Activated naive CD4-positive, alpha-beta T cell treated with anti-CD3 and anti-CD28 coated beads for 36 hours (primary cell): ENCODE results near the gene SLN. TPM values are rescaled to one million over a fixed set of nuclear protein-coding genes. Genes with fewer than 3 reads are reported as not detected.

Source experiments
- CTCF ChIA-PET: fragments of 350-600 bp; sonication (Branson Sonifier 250); formaldehyde crosslinking; loops from one replicate; lab custom pipeline; 2021; ENCODE audit warnings: antibody characterized with exemption; lab: Charles Lee
- DNase-seq: peaks from one replicate; pipeline ENCODE4 v3.0.0-alpha.2; 2020
- H3K27ac Mint-ChIP-seq: one replicate; pipeline ENCODE4 v1.8.0; 2021; ENCODE audit warnings: mild to moderate bottlenecking, mixed read lengths
- H3K27me3 Mint-ChIP-seq: one replicate; pipeline ENCODE4 v1.8.0; 2021; ENCODE audit warnings: low read depth, mixed read lengths
- H3K36me3 Mint-ChIP-seq: one replicate; pipeline ENCODE4 v1.8.0; 2021; ENCODE audit warnings: low read depth, mixed read lengths
- H3K4me1 Mint-ChIP-seq: one replicate; pipeline ENCODE4 v1.8.0; 2021; ENCODE audit warnings: low read depth, mixed read lengths
- H3K4me3 Mint-ChIP-seq: one replicate; pipeline ENCODE4 v1.8.0; 2021; ENCODE audit warnings: mild to moderate bottlenecking, moderate library complexity, mixed read lengths
- H3K9me3 Mint-ChIP-seq: one replicate; pipeline ENCODE4 v1.8.0; 2021; ENCODE audit warnings: mixed read lengths
- intact Hi-C: fragments of 100-400 bp; cut with micrococcal nuclease; formaldehyde crosslinking; loops from one replicate; pipeline ENCODE4 v1.15.1; 2023
- total RNA-seq, 2 experiments: library from RNA; stranded (reverse); gene quantifications; one replicate each; pipeline ENCODE4 v1.2.3, GENCODE V29; 2021

SLN gene
- total RNA-seq, 2 experiments from 2014 or later = not detected

GRCh38 chr11:107678632-107678971 is 33.3 kb downstream of the SLN start:
- Mint-ChIP-seq H3K4me3 (no peak overlapping the region), H3K36me3 (no peaks in the 10 kb centered on the region), H3K27ac (no peak overlapping the region), H3K27me3 (no peaks in the 10 kb centered on the region), H3K9me3 (no peaks in the 10 kb centered on the region), H3K4me1 (no peaks in the 10 kb centered on the region)
- no peak for DNase-seq
- intact Hi-C loops = no loop called here
- CTCF ChIA-PET = no interaction called here

GRCh38 chr11:107677924-107678631 is 33.8 kb downstream of the SLN start:
- H3K27me3 Mint-ChIP-seq = no peaks in the 10 kb centered on the region
- no peak overlapping the region for H3K27ac Mint-ChIP-seq
- no peaks in the 10 kb centered on the region for H3K36me3 Mint-ChIP-seq
- H3K4me1 Mint-ChIP-seq = no peaks in the 10 kb centered on the region
- no peak overlapping the region for H3K4me3 Mint-ChIP-seq
- CTCF ChIA-PET = interaction anchor here (0.8 kb wide), 1 partner anchor 78 kb away, joined by 3 read pairs; no protein-coding TSS in a partner anchor
- no peak for DNase-seq
- no peaks in the 10 kb centered on the region for H3K9me3 Mint-ChIP-seq
- intact Hi-C loops = no loop called here

GRCh38 chr11:107676336-107677057 is 35.4 kb downstream of the SLN start:
- H3K27me3 Mint-ChIP-seq = peaks cover 2% of the 10 kb centered on the region
- H3K9me3 Mint-ChIP-seq = no peaks in the 10 kb centered on the region
- intact Hi-C loops = no loop called here
- DNase-seq = no peak
- H3K27ac Mint-ChIP-seq = no peak overlapping the region
- CTCF ChIA-PET = no interaction called here
- no peaks in the 10 kb centered on the region for H3K4me1 Mint-ChIP-seq
- H3K4me3 Mint-ChIP-seq = no peak overlapping the region
- no peaks in the 10 kb centered on the region for H3K36me3 Mint-ChIP-seq

GRCh38 chr11:107675902-107676301 is 36.0 kb downstream of the SLN start:
- no peak for DNase-seq
- CTCF ChIA-PET = no interaction called here
- Mint-ChIP-seq H3K27ac (no peak overlapping the region), H3K36me3 (no peaks in the 10 kb centered on the region), H3K9me3 (no peaks in the 10 kb centered on the region), H3K4me3 (no peak overlapping the region), H3K4me1 (no peaks in the 10 kb centered on the region), H3K27me3 (peaks cover 2% of the 10 kb centered on the region)
- intact Hi-C loops = no loop called here

GRCh38 chr11:107669893-107670601 is 41.8 kb downstream of the SLN start:
- intact Hi-C loops = no loop called here
- CTCF ChIA-PET = interaction anchor here (0.6 to 2.0 kb wide), 5 partner anchors 16 to 605 kb away, joined by 3 to 12 read pairs (median 3); no protein-coding TSS in a partner anchor
- no peak overlapping the region for H3K4me3 Mint-ChIP-seq

GRCh38 chr11:107669191-107669740 is 42.6 kb downstream of the SLN start:
- Mint-ChIP-seq H3K4me3 (no peak overlapping the region), H3K36me3 (no peaks in the 10 kb centered on the region), H3K27me3 (peaks cover 11% of the 10 kb centered on the region), H3K9me3 (no peaks in the 10 kb centered on the region), H3K27ac (no peak overlapping the region), H3K4me1 (no peaks in the 10 kb centered on the region)
- DNase-seq = no peak
- CTCF ChIA-PET = no interaction called here
- intact Hi-C loops = no loop called here

More at GRCh38 chr11:107669893-107670601, 41.8 kb downstream of the SLN start:
- DNase-seq = no peak
- no peaks in the 10 kb centered on the region for H3K36me3 Mint-ChIP-seq
- no peaks in the 10 kb centered on the region for H3K9me3 Mint-ChIP-seq
- no peak overlapping the region for H3K27ac Mint-ChIP-seq
- H3K27me3 Mint-ChIP-seq = peaks cover 7% of the 10 kb centered on the region
- H3K4me1 Mint-ChIP-seq = no peaks in the 10 kb centered on the region

- CTCF ChIA-PET = no interaction called here
- H3K9me3 Mint-ChIP-seq = no peaks in the 10 kb centered on the region
- H3K36me3 Mint-ChIP-seq = no peaks in the 10 kb centered on the region
Measured at GRCh38 chr11:107666911-107667613, 44.8 kb downstream of the SLN start.

GRCh38 chr11:107665018-107665417 is 46.8 kb downstream of the SLN start:
- intact Hi-C loops = no loop called here
- Mint-ChIP-seq H3K9me3 (no peaks in the 10 kb centered on the region), H3K27me3 (peaks cover 10% of the 10 kb centered on the region), H3K4me3 (no peak overlapping the region), H3K4me1 (no peaks in the 10 kb centered on the region), H3K36me3 (no peaks in the 10 kb centered on the region), H3K27ac (no peak overlapping the region)
- CTCF ChIA-PET = no interaction called here
- DNase-seq = no peak

More at GRCh38 chr11:107666911-107667613, 44.8 kb downstream of the SLN start:
- Mint-ChIP-seq H3K4me1 (no peaks in the 10 kb centered on the region), H3K27me3 (peaks cover 10% of the 10 kb centered on the region), H3K4me3 (no peak overlapping the region), H3K27ac (no peak overlapping the region)
- intact Hi-C loops = no loop called here
- DNase-seq = no peak

- Mint-ChIP-seq H3K4me3 (no peak overlapping the region), H3K27me3 (peaks cover 10% of the 10 kb centered on the region), H3K4me1 (no peaks in the 10 kb centered on the region), H3K9me3 (no peaks in the 10 kb centered on the region), H3K27ac (no peak overlapping the region), H3K36me3 (no peaks in the 10 kb centered on the region)
- no peak for DNase-seq
- intact Hi-C loops = no loop called here
- CTCF ChIA-PET = interaction anchor here (0.6 kb wide), 1 partner anchor 169 kb away, joined by 3 read pairs; no protein-coding TSS in a partner anchor
Measured at GRCh38 chr11:107661656-107662055, 50.2 kb downstream of the SLN start.

- no peak overlapping the region for H3K27ac Mint-ChIP-seq
- no peaks in the 10 kb centered on the region for H3K36me3 Mint-ChIP-seq
- H3K4me3 Mint-ChIP-seq = no peak overlapping the region
- H3K9me3 Mint-ChIP-seq = no peaks in the 10 kb centered on the region
- no peak for DNase-seq
- CTCF ChIA-PET = no interaction called here
- peaks cover 8% of the 10 kb centered on the region for H3K27me3 Mint-ChIP-seq
- no peaks in the 10 kb centered on the region for H3K4me1 Mint-ChIP-seq
- intact Hi-C loops = no loop called here
Measured at GRCh38 chr11:107660066-107660465, 51.8 kb downstream of the SLN start.

- intact Hi-C loops = no loop called here
- no peak for DNase-seq
- no peaks in the 10 kb centered on the region for H3K36me3 Mint-ChIP-seq
- no peaks in the 10 kb centered on the region for H3K9me3 Mint-ChIP-seq
- H3K27ac Mint-ChIP-seq = no peak overlapping the region
- peaks cover 5% of the 10 kb centered on the region for H3K27me3 Mint-ChIP-seq
- no peaks in the 10 kb centered on the region for H3K4me1 Mint-ChIP-seq
- CTCF ChIA-PET = no interaction called here
- H3K4me3 Mint-ChIP-seq = no peak overlapping the region
Measured at GRCh38 chr11:107659310-107659709, 52.5 kb downstream of the SLN start.
